DND-41 (cell line): Measurements from ENCODE around the gene PTPRK.
"Not testable (repeated sequence)": the region's sequence is repeated elsewhere in the genome, so short reads cannot be mapped to it uniquely, and the experiment has no call there.

Source experiments
- ATAC-seq: fragments of 200-7000 bp; cut with Tn5 transposase; 3 replicates; pipeline ENCODE4 v1.9.1; 2021; ENCODE audit warnings: low read depth; ENCODE audit not compliant: insufficient read depth
- DNase-seq: peaks from one replicate; pipeline ENCODE4 v3.0.0-alpha.2; 2020
- H2AFZ ChIP-seq: 2 replicates; pipeline ENCODE4 v1.6.0; 2012; ENCODE audit warnings: low read depth, low read length
- H3K27ac ChIP-seq: 2 replicates; pipeline ENCODE4 v1.5.1; 2012; ENCODE audit warnings: low read length, inconsistent platforms
- H3K27me3 ChIP-seq: fragments of 200-600 bp; sonication (generic); 2 replicates; pipeline ENCODE4 v1.6.0; 2012; ENCODE audit warnings: low read length, mild to moderate bottlenecking, inconsistent platforms; ENCODE audit not compliant: insufficient read depth, poor library complexity
- H3K36me3 ChIP-seq: 2 replicates; pipeline ENCODE4 v1.5.1; 2012; ENCODE audit warnings: low read length, inconsistent platforms; ENCODE audit not compliant: insufficient read depth
- H3K4me1 ChIP-seq: 2 replicates; pipeline ENCODE4 v1.5.1; 2012; ENCODE audit warnings: mild to moderate bottlenecking, low read length; ENCODE audit not compliant: insufficient read depth
- H3K4me2 ChIP-seq: 2 replicates; pipeline ENCODE4 v1.6.0; 2012; ENCODE audit warnings: mild to moderate bottlenecking, moderate library complexity, low read length, inconsistent platforms; ENCODE audit not compliant: insufficient read depth
- H3K4me3 ChIP-seq, 2 experiments: fragments of 200-600 bp in 1 of 2; shearing (Covaris generic) in 1 of 2; 2 replicates each; pipeline ENCODE4 v1.5.1; 2012 to 2016; ENCODE audit warnings: inconsistent platforms in 2 of 2, low read length in 2 of 2, mild to moderate bottlenecking in 2 of 2, low read depth in 1 of 2, moderate library complexity in 1 of 2
- H3K79me2 ChIP-seq: 2 replicates; pipeline ENCODE4 v1.6.0; 2012; ENCODE audit warnings: low read length, inconsistent platforms; ENCODE audit not compliant: insufficient read depth
- H3K9ac ChIP-seq: 2 replicates; pipeline ENCODE4 v1.6.0; 2012; ENCODE audit warnings: low read depth, mild to moderate bottlenecking, inconsistent platforms, low read length, moderate library complexity
- H3K9me3 ChIP-seq: 2 replicates; pipeline ENCODE4 v1.5.1; 2012; ENCODE audit warnings: low read length, moderate library complexity, mild to moderate bottlenecking, inconsistent platforms; ENCODE audit not compliant: insufficient read depth, severe bottlenecking
- H4K20me1 ChIP-seq: 2 replicates; pipeline ENCODE4 v1.6.0; 2012; ENCODE audit warnings: low read length; ENCODE audit not compliant: insufficient read depth
- EZH2 ChIP-seq: IDR thresholded peaks from 3 replicates; pipeline ENCODE4 v1.6.1; 2012; ENCODE audit warnings: borderline replicate concordance, low read depth, mild to moderate bottlenecking, moderate library complexity, low read length, inconsistent platforms; ENCODE audit not compliant: severe bottlenecking
- TF ChIP-seq, protein P1 (sequence below): IDR thresholded peaks from 2 replicates; pipeline ENCODE4 v1.5.1; 2012; ENCODE audit warnings: borderline replicate concordance, low read length, moderate library complexity, mild to moderate bottlenecking; ENCODE audit not compliant: poor library complexity, severe bottlenecking; ENCODE audit errors: extremely low read depth

Gene PTPRK

DNA sequence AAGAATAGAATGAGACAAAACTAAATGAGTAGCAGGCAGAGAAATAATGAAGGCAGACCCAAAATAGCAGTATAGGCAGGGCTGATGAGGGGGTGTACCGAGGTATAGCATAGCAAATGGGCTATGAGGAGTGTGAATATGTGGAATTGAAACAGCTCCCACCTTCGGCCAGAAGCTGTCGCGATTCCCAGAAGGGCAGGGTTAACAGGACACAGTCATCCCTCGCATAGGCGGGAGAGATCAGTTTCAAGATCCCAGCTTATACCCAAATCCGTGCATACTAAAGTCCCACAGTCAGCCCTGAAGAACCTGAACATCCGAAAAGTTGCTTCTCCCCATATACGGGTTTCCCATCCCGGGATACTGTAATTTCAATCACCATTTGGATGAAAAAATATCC is 82.7 kb downstream of the PTPRK start:
- no peak for DNase-seq
- no peak overlapping the region for H3K9ac ChIP-seq
- H3K4me1 ChIP-seq, result no peaks in the 10 kb centered on the region
- no peaks in the 10 kb centered on the region for H4K20me1 ChIP-seq
- no peaks in the 10 kb centered on the region for H3K27me3 ChIP-seq
- H3K4me3 ChIP-seq, result no peak overlapping the region
- H3K36me3 ChIP-seq, result no peaks in the 10 kb centered on the region
- no peak for TF ChIP-seq EZH2
- TF ChIP-seq, protein P1, sequence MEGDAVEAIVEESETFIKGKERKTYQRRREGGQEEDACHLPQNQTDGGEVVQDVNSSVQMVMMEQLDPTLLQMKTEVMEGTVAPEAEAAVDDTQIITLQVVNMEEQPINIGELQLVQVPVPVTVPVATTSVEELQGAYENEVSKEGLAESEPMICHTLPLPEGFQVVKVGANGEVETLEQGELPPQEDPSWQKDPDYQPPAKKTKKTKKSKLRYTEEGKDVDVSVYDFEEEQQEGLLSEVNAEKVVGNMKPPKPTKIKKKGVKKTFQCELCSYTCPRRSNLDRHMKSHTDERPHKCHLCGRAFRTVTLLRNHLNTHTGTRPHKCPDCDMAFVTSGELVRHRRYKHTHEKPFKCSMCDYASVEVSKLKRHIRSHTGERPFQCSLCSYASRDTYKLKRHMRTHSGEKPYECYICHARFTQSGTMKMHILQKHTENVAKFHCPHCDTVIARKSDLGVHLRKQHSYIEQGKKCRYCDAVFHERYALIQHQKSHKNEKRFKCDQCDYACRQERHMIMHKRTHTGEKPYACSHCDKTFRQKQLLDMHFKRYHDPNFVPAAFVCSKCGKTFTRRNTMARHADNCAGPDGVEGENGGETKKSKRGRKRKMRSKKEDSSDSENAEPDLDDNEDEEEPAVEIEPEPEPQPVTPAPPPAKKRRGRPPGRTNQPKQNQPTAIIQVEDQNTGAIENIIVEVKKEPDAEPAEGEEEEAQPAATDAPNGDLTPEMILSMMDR, result no peak
- H3K4me2 ChIP-seq, result no peak overlapping the region
- no peak overlapping the region for H3K27ac ChIP-seq
- H2AFZ ChIP-seq, result no peak overlapping the region
- no peaks in the 10 kb centered on the region for H3K79me2 ChIP-seq
- no peak for ATAC-seq
- no peaks in the 10 kb centered on the region for H3K9me3 ChIP-seq

DNA sequence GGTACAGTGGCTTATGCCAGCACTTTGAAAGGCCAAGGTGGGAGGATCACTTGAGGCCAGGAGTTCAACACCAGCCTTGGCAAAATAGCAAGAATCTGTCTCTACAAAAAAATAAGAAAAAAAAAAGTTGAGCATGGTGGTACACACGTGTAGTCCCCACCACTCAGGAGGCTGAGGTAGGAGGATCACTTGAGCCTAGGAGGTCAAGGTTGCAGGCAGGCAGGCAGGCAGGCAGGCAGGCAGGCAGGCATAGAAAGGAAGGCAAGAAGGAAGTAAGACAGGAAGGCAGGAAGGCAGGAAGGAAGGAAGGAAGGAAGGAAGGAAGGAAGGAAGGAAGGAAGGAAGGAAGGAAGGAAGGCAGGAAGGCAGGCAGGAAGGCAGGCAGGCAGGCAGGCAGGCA is 85.6 kb downstream of the PTPRK start:
- H3K27me3 ChIP-seq, H3K4me1 ChIP-seq, H3K9ac ChIP-seq, H3K27ac ChIP-seq, H3K4me2 ChIP-seq, H3K4me3 ChIP-seq, H2AFZ ChIP-seq, H3K79me2 ChIP-seq, DNase-seq, H3K36me3 ChIP-seq, H4K20me1 ChIP-seq, H3K9me3 ChIP-seq, ATAC-seq: not testable (repeated sequence)

DNA sequence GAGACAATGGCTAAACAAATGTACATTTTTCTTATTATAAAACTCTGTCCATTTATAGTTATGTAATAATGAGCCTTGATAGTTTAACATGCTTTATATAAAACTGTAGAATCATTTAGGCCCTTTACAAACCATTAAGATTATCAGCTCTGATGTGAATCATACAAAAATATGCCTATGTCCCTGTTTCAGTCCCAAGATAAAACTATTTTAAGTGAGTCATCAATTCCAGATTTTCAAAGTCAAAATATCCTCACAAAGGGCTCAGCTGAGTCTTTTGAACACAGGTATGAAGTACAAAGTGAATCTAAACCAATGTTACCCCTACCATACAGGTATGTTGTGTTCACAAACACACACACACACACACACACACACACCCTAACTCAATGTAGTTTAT is 88.0 kb downstream of the PTPRK start:
- DNase-seq, result no peak
- Histone ChIP-seq H3K9ac (no peak overlapping the region), H3K79me2 (no peaks in the 10 kb centered on the region), H3K4me2 (no peak overlapping the region), H2AFZ (no peak overlapping the region), H3K27me3 (no peaks in the 10 kb centered on the region), H3K9me3 (no peaks in the 10 kb centered on the region), H3K4me3 (no peak overlapping the region), H4K20me1 (no peaks in the 10 kb centered on the region), H3K36me3 (no peaks in the 10 kb centered on the region), H3K4me1 (no peaks in the 10 kb centered on the region), H3K27ac (no peak overlapping the region)
- ATAC-seq, result no peak
- no peak for TF ChIP-seq EZH2
- TF ChIP-seq, protein P1, result no peak

DNA sequence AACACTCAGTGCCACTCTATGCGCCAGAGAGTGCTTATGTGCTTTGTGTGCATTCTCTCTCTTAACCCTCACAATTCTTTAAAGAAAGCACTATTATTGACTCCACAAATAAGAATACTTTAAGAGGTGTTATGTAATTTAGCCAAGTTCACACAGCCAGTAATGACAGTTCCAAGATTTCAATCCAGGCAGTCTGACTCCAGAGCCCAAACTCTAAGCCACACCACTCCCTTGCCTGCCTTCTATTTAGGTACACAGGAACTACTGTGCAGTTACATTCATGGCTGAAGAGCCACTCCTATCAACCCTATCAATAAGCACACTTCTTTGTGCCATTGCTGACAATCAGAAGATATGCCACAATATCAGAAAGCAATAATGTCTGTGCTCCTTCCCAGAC is 93.3 kb downstream of the PTPRK start:
- H3K4me3 ChIP-seq, result no peak overlapping the region
- H3K4me1 ChIP-seq, result no peaks in the 10 kb centered on the region
- H3K27ac ChIP-seq, result no peak overlapping the region
- TF ChIP-seq, protein P1, result no peak
- no peak for TF ChIP-seq EZH2
- no peaks in the 10 kb centered on the region for H4K20me1 ChIP-seq
- no peak overlapping the region for H3K4me2 ChIP-seq
- H3K79me2 ChIP-seq, result no peaks in the 10 kb centered on the region
- no peaks in the 10 kb centered on the region for H3K9me3 ChIP-seq
- no peak overlapping the region for H3K9ac ChIP-seq
- no peak for DNase-seq
- no peaks in the 10 kb centered on the region for H3K36me3 ChIP-seq
- ATAC-seq, result no peak
- H3K27me3 ChIP-seq, result no peaks in the 10 kb centered on the region
- H2AFZ ChIP-seq, result no peak overlapping the region
